Adrenal gland (tissue), 12 donors: ENCODE measurements around the gene ATG16L2. TPM values are rescaled to one million over a fixed set of nuclear protein-coding genes. Genes with fewer than 3 reads are reported as not detected.

Source experiments
- DNase-seq, 7 donors: peaks; one replicate each; pipeline ENCODE4 v3.0.0-alpha.2; 2019 to 2020
- H3K27ac ChIP-seq, 5 donors: fragments of 200-600 bp; sonication (generic) in 4 of 5; 1 replicate in 3 of 5; 2 replicates in 2 of 5; pipeline versions ENCODE4 v1.5.1 to v1.8.0; 2016 to 2020; ENCODE audit warnings: mild to moderate bottlenecking in 1 of 5
- H3K27me3 ChIP-seq: fragments of 200-600 bp; 2 replicates; pipeline ENCODE4 v1.8.0; 2021
- H3K36me3 ChIP-seq, 2 donors: fragments of 200-600 bp; replicated peaks in 1 of 2; 1 replicate in 1 of 2; 2 replicates in 1 of 2; pipeline versions ENCODE4 v1.5.1 to v1.8.0; 2018 to 2022
- H3K4me1 ChIP-seq, 2 donors: fragments of 200-600 bp; replicated peaks in 1 of 2; 1 replicate in 1 of 2; 2 replicates in 1 of 2; pipeline versions ENCODE4 v1.5.1 to v1.8.0; 2018 to 2021
- H3K4me3 ChIP-seq, 4 donors: fragments of 200-600 bp; sonication (generic) in 3 of 4; one replicate each; pipeline ENCODE4 v1.5.1; 2016 to 2018
- H3K9me3 ChIP-seq, 3 donors: fragments of 200-600 bp; sonication (generic) in 1 of 3; replicated peaks in 1 of 3; 1 replicate in 2 of 3; 2 replicates in 1 of 3; pipeline versions ENCODE4 v1.5.1 to v1.8.0; 2016 to 2021
- POLR2A ChIP-seq, 2 donors: fragments of 450-650 bp; IDR thresholded peaks; one replicate each; pipeline ENCODE4 v1.6.1; 2017; ENCODE audit warnings: antibody characterized with exemption in 2 of 2, mild to moderate bottlenecking in 2 of 2, moderate library complexity in 1 of 2
- WGBS, 4 donors: extraction: QIAGEN DNeasy Blood & Tissue Kit in 2 of 4; methylation state at CpG; one replicate each; pipeline versions ENCODE4 v1.1.5 to v1.1.7; 2013 to 2017; 5-methylcytosine and 5-hydroxymethylcytosine counted together
- intact Hi-C, 2 donors: fragments of 100-400 bp; cut with DNase I; formaldehyde crosslinking; loops; one replicate each; pipeline versions ENCODE4 v1.14.1 to v1.15.0; 2022 to 2023
- polyA plus RNA-seq, 3 donors: library from polyadenylated mRNA; stranded (reverse); fragments of 200-250 nt in 2 of 3; fragments of 350-450 nt in 1 of 3; fragmentation: Illumina TruSeq in 1 of 3; extraction: RNeasy Lipid Tissue Mini Kit (QIAGEN cat#74804) in 1 of 3; gene quantifications; one replicate each; pipeline ENCODE4 v1.2.3, GENCODE V29; 2013 to 2014
- total RNA-seq, 9 donors: library from RNA; depleted of rRNA in 4 of 9; stranded (reverse); fragments of >200 nt in 4 of 9; fragments of 120-200 nt in 1 of 9; fragmentation: NEBNext Ultra II Directional in 1 of 9; extraction: Animal tissue kit (Norgen Biotek cat#: 25700) in 1 of 9; gene quantifications; one replicate each; pipeline versions ENCODE4 v1.1.0 to v1.2.4, GENCODE V29; 2013 to 2023
- TF ChIP-seq, protein P1 (sequence below), 6 experiments: fragments of 450-650 bp in 4 of 6; fragments of 200-600 bp in 2 of 6; sonication (generic) in 1 of 6; IDR thresholded peaks; 1 replicate in 5 of 6; 2 replicates in 1 of 6; pipeline versions ENCODE4 v1.5.1 to v1.8.0; 2016 to 2021; ENCODE audit warnings: antibody characterized with exemption in 6 of 6, mild to moderate bottlenecking in 2 of 6, moderate library complexity in 1 of 6
- donor health status: healthy with polysubstance abuse.
- donor health status: Bipolar disorder and iron deficiency.
- donor health status: DM: yes; HTN: yes; CAD: no.
- donor health status: DM: no; HTN: no; CAD: no.
- donor health status: DM: no; HTN: no; CAD: no.
- donor health status: DM: yes; HTN: yes; CAD: no.

ATG16L2 gene
- total and polyA plus RNA-seq, 12 donors, result 5.7 to 343 (median 30.6) TPM

DNA sequence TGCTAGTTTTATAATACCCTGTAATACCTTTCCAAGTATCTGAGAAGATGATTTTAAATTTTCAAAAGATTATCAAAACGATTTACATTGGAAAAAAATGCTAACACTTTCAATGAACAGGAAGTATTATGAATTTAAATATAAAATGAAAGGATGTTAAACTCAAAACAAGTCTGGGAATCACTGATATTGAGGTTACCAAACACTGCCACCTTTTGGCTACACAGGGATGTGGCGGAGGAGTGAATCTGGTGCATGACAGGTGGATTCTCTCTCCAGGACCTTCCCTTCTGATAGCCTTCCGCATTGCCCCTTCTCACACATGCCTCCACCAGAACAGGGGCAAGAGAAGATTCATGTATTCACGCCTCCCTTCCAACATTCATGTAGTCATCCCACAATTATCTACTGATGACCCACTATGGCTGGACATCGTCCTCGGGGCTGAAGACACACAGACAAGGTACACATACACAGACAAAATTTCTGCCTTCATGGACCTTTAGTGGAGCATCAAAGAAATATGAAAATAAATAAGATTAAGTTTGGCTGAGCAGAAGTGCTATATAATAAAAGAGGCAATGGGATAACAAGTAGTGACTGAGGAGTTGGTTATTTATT is 34.7 kb downstream of the ATG16L2 start:
- Histone ChIP-seq H3K27ac (no peak overlapping the region), H3K27me3 (no peaks in the 10 kb centered on the region), H3K4me3 (no peak overlapping the region), H3K9me3 (no peaks in the 10 kb centered on the region), H3K36me3 (peaks cover 0 to 15% of the 10 kb centered on the region in 2 donors), H3K4me1 (no peaks in the 10 kb centered on the region)
- DNase-seq, result peak in 4 of 7 donors; percentile 33 to 75 (median 58)
- intact Hi-C loops, result no loop called here
- TF ChIP-seq, protein P1, sequence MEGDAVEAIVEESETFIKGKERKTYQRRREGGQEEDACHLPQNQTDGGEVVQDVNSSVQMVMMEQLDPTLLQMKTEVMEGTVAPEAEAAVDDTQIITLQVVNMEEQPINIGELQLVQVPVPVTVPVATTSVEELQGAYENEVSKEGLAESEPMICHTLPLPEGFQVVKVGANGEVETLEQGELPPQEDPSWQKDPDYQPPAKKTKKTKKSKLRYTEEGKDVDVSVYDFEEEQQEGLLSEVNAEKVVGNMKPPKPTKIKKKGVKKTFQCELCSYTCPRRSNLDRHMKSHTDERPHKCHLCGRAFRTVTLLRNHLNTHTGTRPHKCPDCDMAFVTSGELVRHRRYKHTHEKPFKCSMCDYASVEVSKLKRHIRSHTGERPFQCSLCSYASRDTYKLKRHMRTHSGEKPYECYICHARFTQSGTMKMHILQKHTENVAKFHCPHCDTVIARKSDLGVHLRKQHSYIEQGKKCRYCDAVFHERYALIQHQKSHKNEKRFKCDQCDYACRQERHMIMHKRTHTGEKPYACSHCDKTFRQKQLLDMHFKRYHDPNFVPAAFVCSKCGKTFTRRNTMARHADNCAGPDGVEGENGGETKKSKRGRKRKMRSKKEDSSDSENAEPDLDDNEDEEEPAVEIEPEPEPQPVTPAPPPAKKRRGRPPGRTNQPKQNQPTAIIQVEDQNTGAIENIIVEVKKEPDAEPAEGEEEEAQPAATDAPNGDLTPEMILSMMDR (IDR thresholded peaks at IDR 0.05), result peak; percentile 38 to 63 (median 58)
- TF ChIP-seq POLR2A (IDR thresholded peaks at IDR 0.05), result no peak
- WGBS, 4 donors, result 64 to 70% (median 67%) methylated on average over 6 of the region's 6 CpGs

DNA sequence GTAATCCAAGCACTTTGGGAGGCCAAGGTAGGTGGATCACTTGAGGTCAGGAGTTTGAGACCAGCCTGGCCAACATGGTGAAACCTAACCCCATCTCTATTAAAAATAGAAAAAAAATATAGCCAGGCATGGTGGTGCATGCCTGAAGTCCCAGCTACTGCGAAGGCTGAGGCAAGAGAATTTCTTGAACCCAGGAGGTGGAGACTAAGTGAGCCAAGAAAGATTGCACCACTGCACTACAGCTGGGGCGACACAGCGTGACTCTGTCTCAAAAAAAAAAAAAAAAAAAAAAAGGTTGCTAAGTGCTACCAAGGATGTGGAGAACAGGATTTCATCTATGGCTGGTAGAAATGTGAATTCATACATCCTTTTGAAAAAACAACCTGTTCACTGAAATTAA is 36.6 kb downstream of the ATG16L2 start:
- Histone ChIP-seq H3K4me3 (no peak overlapping the region), H3K4me1 (peaks cover 2 to 4% of the 10 kb centered on the region in 2 donors), H3K27me3 (no peaks in the 10 kb centered on the region), H3K36me3 (peaks cover 0 to 15% of the 10 kb centered on the region in 2 donors), H3K27ac (no peak overlapping the region), H3K9me3 (no peaks in the 10 kb centered on the region)
- TF ChIP-seq, protein P1 (IDR thresholded peaks at IDR 0.05), result no peak
- no peak for TF ChIP-seq POLR2A (IDR thresholded peaks at IDR 0.05)
- intact Hi-C loops, result no loop called here
- WGBS, 4 donors, result 69 to 89% (median 80%) methylated on average over 3 of the region's 3 CpGs
- no peak for DNase-seq

DNA sequence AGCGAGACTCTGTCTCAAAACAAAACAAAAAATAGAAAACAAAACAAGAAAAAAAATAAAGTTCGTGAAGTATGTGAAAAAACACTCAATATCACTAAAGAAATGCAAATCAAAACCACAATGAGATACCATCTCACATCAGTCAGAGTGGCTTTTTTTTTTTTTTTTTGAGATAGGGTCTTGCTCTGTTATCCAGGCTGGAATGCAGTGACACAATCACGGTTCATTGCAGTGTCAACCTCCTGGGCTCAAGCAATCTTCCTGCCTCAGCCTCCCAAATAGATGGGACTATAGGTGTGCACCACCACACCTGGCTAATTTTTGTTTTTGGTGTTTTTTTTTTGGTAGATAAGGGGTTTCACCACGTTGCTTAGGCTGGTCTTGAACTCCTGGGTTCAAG is 37.5 kb downstream of the ATG16L2 start:
- no peak overlapping the region for H3K27ac ChIP-seq
- peaks cover 11 to 12% of the 10 kb centered on the region in 2 donors for H3K4me1 ChIP-seq
- no peaks in the 10 kb centered on the region for H3K27me3 ChIP-seq
- H3K9me3 ChIP-seq, result no peaks in the 10 kb centered on the region
- intact Hi-C loops, result no loop called here
- DNase-seq, result no peak
- 88 to 93% (median 89%) methylated on average over 4 of the region's 4 CpGs for WGBS, 4 donors
- H3K4me3 ChIP-seq, result no peak overlapping the region
- TF ChIP-seq POLR2A (IDR thresholded peaks at IDR 0.05), result no peak
- TF ChIP-seq, protein P1 (IDR thresholded peaks at IDR 0.05), result no peak
- peaks cover 0 to 9% of the 10 kb centered on the region in 2 donors for H3K36me3 ChIP-seq

DNA sequence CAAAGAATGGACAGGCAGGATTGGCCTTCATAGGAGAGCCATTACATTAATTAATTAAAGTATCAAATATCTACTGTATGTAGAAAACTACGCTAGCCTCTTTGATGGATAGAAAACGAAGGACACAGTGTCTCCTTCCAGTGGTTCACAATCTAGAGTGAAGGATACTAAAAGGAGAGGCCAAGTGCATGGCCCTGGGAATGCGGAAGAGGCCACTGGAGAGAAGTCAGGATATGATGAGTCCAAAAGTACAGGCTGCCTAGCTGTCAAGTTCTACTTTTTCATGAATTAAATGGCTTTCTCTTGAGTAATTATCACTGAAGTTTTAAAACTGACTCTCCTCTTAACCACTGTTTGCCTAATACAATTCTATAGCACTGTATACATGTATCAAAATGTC is 41.9 kb downstream of the ATG16L2 start:
- peak in 5 of 7 donors; percentile 38 to 76 (median 55) for DNase-seq
- Histone ChIP-seq H3K27ac (peak overlapping the region in 3 of 5 donors; percentile 15 to 67 (median 31)), H3K4me3 (no peak overlapping the region), H3K36me3 (no peaks in the 10 kb centered on the region), H3K9me3 (no peaks in the 10 kb centered on the region), H3K4me1 (peaks cover 19 to 23% of the 10 kb centered on the region in 2 donors), H3K27me3 (no peaks in the 10 kb centered on the region)
- TF ChIP-seq POLR2A (IDR thresholded peaks at IDR 0.05), result no peak
- TF ChIP-seq, protein P1 (IDR thresholded peaks at IDR 0.05), result no peak
- intact Hi-C loops, result no loop called here
- 20 to 33% (median 25%) methylated on average over 3 of the region's 3 CpGs for WGBS, 4 donors
